ENCODE results near the gene ITGB2.

DNA sequence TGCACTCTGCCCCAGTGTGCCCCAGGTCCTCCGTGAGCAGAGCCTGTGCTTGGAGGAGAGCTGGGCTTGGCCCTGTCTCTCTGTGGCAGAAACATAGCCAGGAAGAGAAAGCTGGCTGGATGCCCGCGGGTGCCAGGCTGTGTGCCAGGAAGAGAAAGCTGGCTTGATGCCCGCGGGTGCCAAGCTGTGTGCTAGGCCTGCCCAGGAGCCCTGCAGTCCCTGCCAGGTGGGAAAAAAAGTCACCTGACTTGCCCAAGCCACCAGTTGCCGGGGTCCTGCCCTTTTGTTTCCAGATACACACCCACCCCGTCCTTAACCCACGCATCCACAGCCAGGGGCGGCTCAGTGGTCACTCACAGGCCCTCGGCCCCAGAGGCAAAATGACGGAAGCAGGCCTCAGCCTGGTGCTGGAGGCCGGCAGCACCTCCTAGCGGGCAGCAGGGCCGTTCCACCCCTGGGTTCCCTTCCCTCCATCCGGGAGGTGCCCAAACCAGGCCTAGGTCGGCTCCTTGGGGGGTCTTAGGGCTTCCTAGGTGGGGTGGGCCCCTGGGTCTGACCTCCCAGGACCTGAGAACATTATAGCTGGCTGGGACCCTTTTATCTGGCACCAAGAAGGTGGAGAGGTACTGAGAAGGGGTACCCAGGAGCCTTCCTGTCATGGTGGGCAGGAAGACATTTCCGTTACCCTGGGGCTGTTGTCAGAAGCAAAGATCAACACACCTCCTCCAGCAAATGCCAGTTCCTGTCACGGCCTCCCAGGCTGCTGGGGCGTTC, 9.1 kb downstream of the ITGB2 start:
- TF ChIP-seq, protein P1, sequence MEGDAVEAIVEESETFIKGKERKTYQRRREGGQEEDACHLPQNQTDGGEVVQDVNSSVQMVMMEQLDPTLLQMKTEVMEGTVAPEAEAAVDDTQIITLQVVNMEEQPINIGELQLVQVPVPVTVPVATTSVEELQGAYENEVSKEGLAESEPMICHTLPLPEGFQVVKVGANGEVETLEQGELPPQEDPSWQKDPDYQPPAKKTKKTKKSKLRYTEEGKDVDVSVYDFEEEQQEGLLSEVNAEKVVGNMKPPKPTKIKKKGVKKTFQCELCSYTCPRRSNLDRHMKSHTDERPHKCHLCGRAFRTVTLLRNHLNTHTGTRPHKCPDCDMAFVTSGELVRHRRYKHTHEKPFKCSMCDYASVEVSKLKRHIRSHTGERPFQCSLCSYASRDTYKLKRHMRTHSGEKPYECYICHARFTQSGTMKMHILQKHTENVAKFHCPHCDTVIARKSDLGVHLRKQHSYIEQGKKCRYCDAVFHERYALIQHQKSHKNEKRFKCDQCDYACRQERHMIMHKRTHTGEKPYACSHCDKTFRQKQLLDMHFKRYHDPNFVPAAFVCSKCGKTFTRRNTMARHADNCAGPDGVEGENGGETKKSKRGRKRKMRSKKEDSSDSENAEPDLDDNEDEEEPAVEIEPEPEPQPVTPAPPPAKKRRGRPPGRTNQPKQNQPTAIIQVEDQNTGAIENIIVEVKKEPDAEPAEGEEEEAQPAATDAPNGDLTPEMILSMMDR (IDR thresholded peaks at IDR 0.05; ENCODE audit: low read depth, low read length, poor library complexity, severe bottlenecking), result peak; percentile 72
- TF ChIP-seq EZH2phosphoT487 (IDR thresholded peaks at IDR 0.05; ENCODE audit: borderline replicate concordance, low read length), result no peak

Data from DOHH2 (cell line).